ENCODE data around the gene ETV3. TPM values are rescaled to one million over a fixed set of nuclear protein-coding genes. Genes with fewer than 3 reads are reported as not detected.
"Not testable (repeated sequence)": the region's sequence is repeated elsewhere in the genome, so short reads cannot be mapped to it uniquely, and the experiment has no call there.

ETV3 gene
- total RNA-seq, 2 experiments from 2014 or later, result 30.9 to 32.4 TPM

- H3K4me3 Mint-ChIP-seq; POLR2A ChIA-PET; H3K4me1 Mint-ChIP-seq (ENCODE audit: low read depth); H3K36me3 Mint-ChIP-seq; intact Hi-C loops (cut with micrococcal nuclease); H3K9me3 Mint-ChIP-seq; DNase-seq; H3K27ac Mint-ChIP-seq: not testable (repeated sequence)
- CTCF ChIA-PET, result interaction anchor here (0.9 to 2.1 kb wide), 2 partner anchors 23 to 83 kb away, joined by 3 to 5 read pairs; no protein-coding TSS in a partner anchor
- H3K27me3 Mint-ChIP-seq, result peaks cover 18% of the 10 kb centered on the region
Measured at GRCh38 chr1:157173241-157173640, 35.0 kb upstream of the ETV3 start.

GRCh38 chr1:157172591-157172990, 34.4 kb upstream of the ETV3 start:
- intact Hi-C loops (cut with micrococcal nuclease); H3K27ac Mint-ChIP-seq; H3K36me3 Mint-ChIP-seq; H3K9me3 Mint-ChIP-seq; H3K4me3 Mint-ChIP-seq; CTCF ChIA-PET; DNase-seq; POLR2A ChIA-PET; H3K4me1 Mint-ChIP-seq (ENCODE audit: low read depth): not testable (repeated sequence)
- H3K27me3 Mint-ChIP-seq, result peaks cover 17% of the 10 kb centered on the region

- H3K4me1 Mint-ChIP-seq (ENCODE audit: low read depth); POLR2A ChIA-PET; H3K27ac Mint-ChIP-seq; DNase-seq; H3K36me3 Mint-ChIP-seq; H3K9me3 Mint-ChIP-seq; intact Hi-C loops (cut with micrococcal nuclease); H3K4me3 Mint-ChIP-seq: not testable (repeated sequence)
- CTCF ChIA-PET, result interaction anchor here (1.2 to 1.8 kb wide), 3 partner anchors 16 to 323 kb away, joined by 3 to 8 read pairs (median 4); no protein-coding TSS in a partner anchor
- H3K27me3 Mint-ChIP-seq, result peaks cover 18% of the 10 kb centered on the region
Measured at GRCh38 chr1:157171903-157172503, 33.8 kb upstream of the ETV3 start.

GRCh38 chr1:157170677-157171515, 32.7 kb upstream of the ETV3 start:
- POLR2A ChIA-PET, result no interaction called here
- H3K36me3 Mint-ChIP-seq, result no peaks in the 10 kb centered on the region
- DNase-seq, result peak; percentile 57
- no peaks in the 10 kb centered on the region for H3K4me1 Mint-ChIP-seq (ENCODE audit: low read depth)
- H3K4me3 Mint-ChIP-seq, result no peak overlapping the region
- intact Hi-C loops (cut with micrococcal nuclease), result no loop called here
- CTCF ChIA-PET, result interaction anchor here (1.2 to 1.8 kb wide), 3 partner anchors 15 to 324 kb away, joined by 3 to 8 read pairs (median 4); no protein-coding TSS in a partner anchor
- H3K27ac Mint-ChIP-seq, result no peak overlapping the region
- no peaks in the 10 kb centered on the region for H3K9me3 Mint-ChIP-seq
- H3K27me3 Mint-ChIP-seq, result peaks cover 15% of the 10 kb centered on the region

- DNase-seq, result no peak
- H3K4me3 Mint-ChIP-seq, result no peak overlapping the region
- no peaks in the 10 kb centered on the region for H3K36me3 Mint-ChIP-seq
- POLR2A ChIA-PET, result no interaction called here
- H3K9me3 Mint-ChIP-seq, result no peaks in the 10 kb centered on the region
- peaks cover 16% of the 10 kb centered on the region for H3K27me3 Mint-ChIP-seq
- no peak overlapping the region for H3K27ac Mint-ChIP-seq
- intact Hi-C loops (cut with micrococcal nuclease), result no loop called here
- H3K4me1 Mint-ChIP-seq (ENCODE audit: low read depth), result no peaks in the 10 kb centered on the region
- CTCF ChIA-PET, result interaction anchor here (0.9 to 2.4 kb wide), 3 partner anchors 12 to 316 kb away, joined by 3 to 7 read pairs (median 6); no protein-coding TSS in a partner anchor
Measured at GRCh38 chr1:157168015-157168414, 29.8 kb upstream of the ETV3 start.

GRCh38 chr1:157167437-157167836, 29.2 kb upstream of the ETV3 start:
- ChIA-PET CTCF (interaction anchor here (1.4 to 2.4 kb wide), 3 partner anchors 11 to 338 kb away, joined by 3 to 7 read pairs (median 6); no protein-coding TSS in a partner anchor), POLR2A (no interaction called here)
- Mint-ChIP-seq H3K36me3 (no peaks in the 10 kb centered on the region), H3K27ac (no peak overlapping the region), H3K4me3 (no peak overlapping the region), H3K27me3 (peaks cover 13% of the 10 kb centered on the region), H3K4me1 (ENCODE audit: low read depth) (no peaks in the 10 kb centered on the region), H3K9me3 (no peaks in the 10 kb centered on the region)
- no peak for DNase-seq
- intact Hi-C loops (cut with micrococcal nuclease), result no loop called here

- intact Hi-C loops (cut with micrococcal nuclease), result no loop called here
- H3K4me3 Mint-ChIP-seq, result no peak overlapping the region
- no peaks in the 10 kb centered on the region for H3K36me3 Mint-ChIP-seq
- no peak for DNase-seq
- no peak overlapping the region for H3K27ac Mint-ChIP-seq
- CTCF ChIA-PET, result interaction anchor here (1.4 to 2.4 kb wide), 3 partner anchors 10 to 339 kb away, joined by 3 to 7 read pairs (median 6); no protein-coding TSS in a partner anchor
- no peaks in the 10 kb centered on the region for H3K9me3 Mint-ChIP-seq
- POLR2A ChIA-PET, result no interaction called here
- no peaks in the 10 kb centered on the region for H3K4me1 Mint-ChIP-seq (ENCODE audit: low read depth)
- peaks cover 13% of the 10 kb centered on the region for H3K27me3 Mint-ChIP-seq
Measured at GRCh38 chr1:157166590-157166989, 28.4 kb upstream of the ETV3 start.

- CTCF ChIA-PET, result interaction anchor here (0.7 to 1.6 kb wide), 3 partner anchors 7 to 73 kb away, joined by 4 to 8 read pairs (median 6); no protein-coding TSS in a partner anchor
- H3K27me3 Mint-ChIP-seq, result peaks cover 10% of the 10 kb centered on the region
- intact Hi-C loops (cut with micrococcal nuclease), result no loop called here
- POLR2A ChIA-PET, result no interaction called here
- no peaks in the 10 kb centered on the region for H3K9me3 Mint-ChIP-seq
- H3K4me1 Mint-ChIP-seq (ENCODE audit: low read depth), result no peaks in the 10 kb centered on the region
- no peaks in the 10 kb centered on the region for H3K36me3 Mint-ChIP-seq
- no peak overlapping the region for H3K27ac Mint-ChIP-seq
- DNase-seq, result peak; percentile 83
- no peak overlapping the region for H3K4me3 Mint-ChIP-seq
Measured at GRCh38 chr1:157163273-157164127, 25.3 kb upstream of the ETV3 start.

- Mint-ChIP-seq H3K27ac (no peak overlapping the region), H3K27me3 (peaks cover 14% of the 10 kb centered on the region), H3K9me3 (no peaks in the 10 kb centered on the region), H3K36me3 (no peaks in the 10 kb centered on the region), H3K4me3 (no peak overlapping the region), H3K4me1 (ENCODE audit: low read depth) (no peaks in the 10 kb centered on the region)
- intact Hi-C loops (cut with micrococcal nuclease), result no loop called here
- no peak for DNase-seq
- CTCF ChIA-PET, result interaction anchor here (1.4 kb wide), 1 partner anchor 72 kb away, joined by 8 read pairs; no protein-coding TSS in a partner anchor
- POLR2A ChIA-PET, result no interaction called here
Measured at GRCh38 chr1:157162345-157162744, 24.1 kb upstream of the ETV3 start.

- DNase-seq, result no peak
- ChIA-PET POLR2A (no interaction called here), CTCF (no interaction called here)
- no peak overlapping the region for H3K4me3 Mint-ChIP-seq
- H3K36me3 Mint-ChIP-seq, result no peaks in the 10 kb centered on the region
- H3K9me3 Mint-ChIP-seq, result no peaks in the 10 kb centered on the region
- H3K27ac Mint-ChIP-seq, result no peak overlapping the region
- no peaks in the 10 kb centered on the region for H3K4me1 Mint-ChIP-seq (ENCODE audit: low read depth)
- H3K27me3 Mint-ChIP-seq, result peaks cover 13% of the 10 kb centered on the region
- intact Hi-C loops (cut with micrococcal nuclease), result no loop called here
Measured at GRCh38 chr1:157161901-157162300, 23.7 kb upstream of the ETV3 start.

GRCh38 chr1:157158967-157159366, 20.8 kb upstream of the ETV3 start:
- peaks cover 9% of the 10 kb centered on the region for H3K4me1 Mint-ChIP-seq (ENCODE audit: low read depth)
- no peak for DNase-seq
- no peak overlapping the region for H3K27ac Mint-ChIP-seq
- CTCF ChIA-PET, result interaction anchor here (0.9 to 9.5 kb wide), 3 partner anchors 38 to 85 kb away, joined by 3 to 643 read pairs (median 3); no protein-coding TSS in a partner anchor
- peaks cover 14% of the 10 kb centered on the region for H3K27me3 Mint-ChIP-seq
- no peaks in the 10 kb centered on the region for H3K9me3 Mint-ChIP-seq
- no peaks in the 10 kb centered on the region for H3K36me3 Mint-ChIP-seq
- POLR2A ChIA-PET, result no interaction called here
- no peak overlapping the region for H3K4me3 Mint-ChIP-seq
- intact Hi-C loops (cut with micrococcal nuclease), result no loop called here
